Activated CD8-positive, alpha-beta memory T cell treated with anti-CD3 and anti-CD28 coated beads for 24 hours (primary cell): ENCODE measurements around the gene FAM177B.
"Not testable (repeated sequence)": the region's sequence is repeated elsewhere in the genome, so short reads cannot be mapped to it uniquely, and the experiment has no call there.

Experiments used
- DNase-seq: peaks from one replicate; pipeline ENCODE4 v3.0.0-alpha.2; 2020

Gene FAM177B

GRCh38 chr1:222741630-222742457, 4.8 kb downstream of the FAM177B start:
- DNase-seq = not testable (repeated sequence)

- no peak for DNase-seq
Measured at GRCh38 chr1:222749927-222750326, 12.9 kb downstream of the FAM177B start.

DNA sequence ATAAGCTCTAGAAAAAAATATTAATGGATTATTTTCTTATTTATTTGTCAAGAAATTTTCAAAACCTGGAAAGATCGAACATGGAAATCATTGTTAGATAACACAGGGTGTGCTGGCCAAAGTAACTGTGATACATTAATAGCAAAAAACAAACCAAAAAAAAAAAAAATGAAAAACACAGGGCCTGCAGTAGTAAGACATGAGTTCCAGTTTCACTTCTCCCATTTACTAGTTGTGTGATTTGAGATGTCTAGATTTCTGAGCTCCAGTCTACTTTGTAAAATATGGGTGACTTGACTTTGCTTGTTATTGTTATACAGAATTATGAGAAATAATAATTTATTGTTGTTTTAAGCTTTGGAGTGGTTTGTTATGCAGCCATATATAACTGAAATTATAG, 13.6 kb downstream of the FAM177B start:
- no peak for DNase-seq

GRCh38 chr1:222751255-222751654, 14.3 kb downstream of the FAM177B start:
- DNase-seq = no peak

- DNase-seq = no peak
Measured at GRCh38 chr1:222754366-222755139, 17.6 kb downstream of the FAM177B start.

- DNase-seq = no peak
Measured at GRCh38 chr1:222757646-222758268, 20.8 kb downstream of the FAM177B start.

- DNase-seq = no peak
Measured at GRCh38 chr1:222759451-222760035, 22.5 kb downstream of the FAM177B start.

DNA sequence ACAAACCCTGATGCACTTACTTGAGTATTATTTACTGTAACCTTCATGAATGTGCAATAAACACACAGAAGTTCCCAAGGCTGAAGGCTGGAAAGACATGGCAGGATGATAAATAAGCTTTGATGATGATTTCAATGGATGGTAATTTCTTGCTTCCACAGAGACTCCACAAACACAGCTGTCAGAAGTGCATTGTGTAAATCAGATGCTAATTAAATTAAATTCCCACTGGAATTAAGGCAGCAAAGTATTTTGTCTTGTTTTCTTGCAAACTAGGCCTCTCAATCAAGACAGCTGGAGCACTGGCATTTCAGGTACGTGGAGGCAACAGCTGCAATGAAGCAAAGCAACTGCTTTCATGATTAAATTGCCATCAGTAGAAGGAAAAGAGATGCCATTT, 24.1 kb downstream of the FAM177B start:
- DNase-seq = no peak

- not testable (repeated sequence) for DNase-seq
Measured at GRCh38 chr1:222762178-222762577, 25.2 kb downstream of the FAM177B start.

DNA sequence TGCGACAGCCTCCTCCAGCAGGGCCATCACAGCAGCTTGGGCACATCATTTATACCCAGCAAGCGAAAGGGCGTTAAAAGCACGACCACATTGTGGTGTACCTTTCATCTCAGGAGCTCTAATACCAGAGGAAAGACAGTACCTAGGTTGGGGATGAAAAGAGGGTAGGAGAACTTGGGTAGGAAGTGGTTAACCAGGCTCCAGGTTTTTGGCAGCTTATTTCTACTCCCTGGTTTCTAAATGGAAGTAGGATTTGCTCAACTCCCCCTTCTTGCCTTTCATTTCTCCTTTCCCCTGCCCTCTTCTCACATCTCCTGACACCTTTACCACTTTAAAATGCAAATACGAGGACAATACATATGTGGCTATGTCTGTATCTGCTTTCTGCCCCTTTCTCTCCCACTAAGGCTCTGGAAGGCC, 30.2 kb downstream of the FAM177B start:
- no peak for DNase-seq

GRCh38 chr1:222768592-222768991, 31.6 kb downstream of the FAM177B start:
- no peak for DNase-seq

GRCh38 chr1:222769181-222769580, 32.2 kb downstream of the FAM177B start:
- no peak for DNase-seq

- no peak for DNase-seq
Measured at GRCh38 chr1:222769971-222770620, 33.1 kb downstream of the FAM177B start.

DNA sequence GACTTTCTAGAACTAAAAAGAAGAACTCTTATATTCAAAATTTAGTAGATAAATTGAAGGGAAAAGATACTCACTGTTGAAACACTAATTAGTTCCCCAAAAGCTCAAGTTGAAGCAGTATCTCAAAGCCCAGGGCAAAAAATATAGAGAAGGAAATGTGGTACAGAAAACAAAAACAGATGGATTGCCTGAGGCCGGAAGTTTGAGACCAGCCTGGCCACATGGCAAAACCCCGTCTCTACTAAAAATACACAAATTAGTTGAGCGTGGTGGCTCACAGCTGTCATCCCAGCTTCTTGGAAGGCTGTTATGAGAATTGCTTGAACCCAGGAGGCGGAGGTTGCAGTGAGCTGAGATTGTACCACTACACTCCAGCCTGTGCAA, 36.0 kb downstream of the FAM177B start:
- DNase-seq = no peak

DNA sequence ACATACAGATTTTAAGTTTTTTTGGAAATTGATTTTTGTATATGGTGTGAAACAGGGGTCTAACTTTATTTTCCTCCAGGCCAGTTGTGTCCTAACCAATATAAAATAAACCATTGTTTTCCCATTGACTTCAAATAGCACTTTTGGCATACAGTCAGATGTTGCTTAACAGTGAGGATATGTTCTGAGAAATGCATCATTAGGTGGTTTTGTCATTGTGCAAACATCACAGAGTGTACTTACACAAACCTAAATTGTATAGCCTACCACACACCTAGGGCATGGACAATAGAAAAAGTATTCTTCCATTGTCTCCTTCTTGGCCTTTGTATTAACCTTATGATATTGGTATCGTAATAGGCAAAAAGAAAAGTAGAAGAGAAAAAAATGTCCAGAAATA, 40.5 kb downstream of the FAM177B start:
- DNase-seq = no peak

DNA sequence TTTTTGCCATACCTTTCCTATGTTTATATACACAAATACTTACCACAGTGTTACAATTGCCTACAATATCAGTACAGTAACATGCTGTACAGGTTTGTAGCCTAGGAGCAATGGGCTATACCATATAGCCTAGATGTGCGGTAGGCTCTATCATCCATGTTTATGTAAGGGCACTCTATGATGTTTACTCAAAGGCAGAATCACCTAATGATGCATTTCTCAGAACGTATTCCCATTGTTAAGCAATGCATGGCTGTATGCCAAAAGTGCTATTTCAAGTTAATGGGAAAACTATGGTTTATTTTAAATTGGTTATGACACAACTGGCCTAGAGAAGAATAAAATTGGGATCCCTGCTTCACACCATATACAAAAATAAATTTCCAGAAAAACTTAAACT, 41.0 kb downstream of the FAM177B start:
- DNase-seq = no peak

- no peak for DNase-seq
Measured at GRCh38 chr1:222781251-222781650, 44.2 kb downstream of the FAM177B start.

GRCh38 chr1:222783051-222783450, 46.0 kb downstream of the FAM177B start:
- DNase-seq = no peak

DNA sequence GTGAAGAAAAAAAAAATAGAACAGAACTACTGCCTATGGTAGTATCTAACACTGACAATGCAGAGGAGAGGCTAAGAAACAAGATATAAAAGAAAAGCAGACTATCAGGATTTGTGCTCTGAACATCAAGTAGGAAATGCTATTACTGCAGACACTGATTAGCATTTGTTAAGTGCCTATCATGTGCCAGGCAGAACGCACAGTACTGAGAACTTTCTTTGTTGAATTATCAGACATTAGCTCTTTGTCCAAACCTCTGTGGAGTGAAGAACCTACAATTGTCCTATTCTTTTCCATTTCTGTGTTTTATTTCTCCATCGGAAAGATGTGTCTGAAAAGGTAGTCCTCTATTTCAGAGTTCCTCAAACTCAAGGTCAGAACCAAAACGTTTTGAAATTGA, 47.4 kb downstream of the FAM177B start:
- DNase-seq = no peak

DNA sequence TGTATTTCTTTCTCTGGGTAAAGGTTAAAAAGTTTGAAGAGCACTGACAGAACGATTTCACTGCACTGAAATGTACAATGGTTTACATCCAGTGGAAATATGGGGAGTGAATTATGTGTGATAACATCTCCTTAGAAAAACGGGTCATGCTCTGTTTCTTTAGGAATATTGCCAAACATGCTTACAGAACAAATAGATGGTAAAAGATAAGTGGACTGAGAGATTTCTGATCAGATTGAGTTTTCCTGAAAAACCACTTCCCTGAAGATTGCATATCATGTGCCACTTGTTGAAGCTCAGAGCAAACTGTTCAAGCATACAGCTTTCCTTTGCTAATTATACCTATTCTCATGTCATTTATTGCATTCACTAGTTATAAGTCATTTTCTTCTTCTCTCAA, 47.9 kb downstream of the FAM177B start:
- DNase-seq = no peak

DNA sequence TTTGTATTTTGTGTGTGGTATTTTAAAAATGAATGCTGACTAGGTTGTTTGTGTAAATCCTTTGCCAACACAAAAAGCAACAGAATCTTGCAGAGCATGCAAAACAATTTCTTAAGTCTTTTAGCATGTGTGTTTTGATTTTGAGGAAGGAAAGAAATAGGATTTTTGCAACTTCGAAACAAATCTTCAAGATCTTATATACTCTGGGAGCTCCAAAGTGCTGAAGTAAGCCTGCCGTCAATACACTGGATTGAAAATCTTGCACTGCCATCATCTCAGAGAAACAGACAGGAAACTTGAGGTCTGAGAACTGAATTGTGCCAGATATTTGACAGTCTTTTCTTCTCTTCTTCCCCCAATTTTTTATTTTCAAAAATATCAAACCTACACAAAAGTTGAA, 48.5 kb downstream of the FAM177B start:
- no peak for DNase-seq

GRCh38 chr1:222786121-222786520, 49.1 kb downstream of the FAM177B start:
- DNase-seq = no peak

GRCh38 chr1:222787729-222788128, 50.7 kb downstream of the FAM177B start:
- DNase-seq = no peak
